ELF-1 (cell line): ENCODE results near the gene TMEM164.
"Not testable (repeated sequence)": the region's sequence is repeated elsewhere in the genome, so short reads cannot be mapped to it uniquely, and the experiment has no call there.

Experiments used
- DNase-seq: peaks from one replicate; pipeline ENCODE4 v3.0.0-alpha.2; 2016; ENCODE audit warnings: low read depth, low spot score

TMEM164 gene

GRCh38 chrX:110132450-110133114 is 129.7 kb downstream of the TMEM164 start:
- DNase-seq = no peak

GRCh38 chrX:110133735-110134370 is 130.9 kb downstream of the TMEM164 start:
- no peak for DNase-seq

GRCh38 chrX:110135618-110136017 is 132.7 kb downstream of the TMEM164 start:
- no peak for DNase-seq

- DNase-seq = no peak
Measured at GRCh38 chrX:110136136-110136535, 133.2 kb downstream of the TMEM164 start.

GRCh38 chrX:110138557-110138956 is 135.6 kb downstream of the TMEM164 start:
- DNase-seq = no peak

- DNase-seq = no peak
Measured at GRCh38 chrX:110139172-110139571, 136.3 kb downstream of the TMEM164 start.

GRCh38 chrX:110142096-110142495 is 139.2 kb downstream of the TMEM164 start:
- DNase-seq = no peak

GRCh38 chrX:110143454-110144210 is 140.7 kb downstream of the TMEM164 start:
- DNase-seq = no peak

GRCh38 chrX:110145311-110145710 is 142.4 kb downstream of the TMEM164 start:
- no peak for DNase-seq

- DNase-seq = no peak
Measured at GRCh38 chrX:110145854-110146253, 142.9 kb downstream of the TMEM164 start.

- DNase-seq = peak; percentile 59
Measured at GRCh38 chrX:110146521-110146920, 143.6 kb downstream of the TMEM164 start.

GRCh38 chrX:110153244-110153643 is 150.3 kb downstream of the TMEM164 start:
- DNase-seq = no peak

- no peak for DNase-seq
Measured at GRCh38 chrX:110153896-110154295, 151.0 kb downstream of the TMEM164 start.

- DNase-seq = not testable (repeated sequence)
Measured at GRCh38 chrX:110154328-110154727, 151.4 kb downstream of the TMEM164 start.

GRCh38 chrX:110155759-110156158 is 152.8 kb downstream of the TMEM164 start:
- no peak for DNase-seq

- DNase-seq = no peak
Measured at GRCh38 chrX:110156167-110156754, 153.3 kb downstream of the TMEM164 start.

- no peak for DNase-seq
Measured at GRCh38 chrX:110157444-110157843, 154.5 kb downstream of the TMEM164 start.

GRCh38 chrX:110159235-110159634 is 156.3 kb downstream of the TMEM164 start:
- no peak for DNase-seq

GRCh38 chrX:110159865-110160264 is 157.0 kb downstream of the TMEM164 start:
- no peak for DNase-seq

- no peak for DNase-seq
Measured at GRCh38 chrX:110161361-110161686, 158.4 kb downstream of the TMEM164 start.

- DNase-seq = no peak
Measured at GRCh38 chrX:110162131-110162530, 159.2 kb downstream of the TMEM164 start.

- DNase-seq = peak; percentile 20
Measured at GRCh38 chrX:110162867-110163266, 160.0 kb downstream of the TMEM164 start.
